Esophagus squamous epithelium (tissue), 5 donors: ENCODE results near the gene EDAR. TPM values are rescaled to one million over a fixed set of nuclear protein-coding genes. Genes with fewer than 3 reads are reported as not detected.

Experiments
- DNase-seq: peaks from one replicate; lab custom pipeline; 2025; lab: John Stamatoyannopoulos, UW
- H3K27ac ChIP-seq, 4 donors: fragments of 200-600 bp; sonication (generic); one replicate each; pipeline ENCODE4 v1.5.1; 2016 to 2019; ENCODE audit warnings: mild to moderate bottlenecking in 1 of 4
- H3K27me3 ChIP-seq, 4 donors: fragments of 200-600 bp; sonication (generic); 1 replicate in 3 of 4; 2 replicates in 1 of 4; pipeline versions ENCODE4 v1.5.1 to v1.6.0; 2017 to 2021; ENCODE audit warnings: antibody characterized with exemption in 1 of 4
- H3K36me3 ChIP-seq, 3 donors: fragments of 200-600 bp; sonication (generic); one replicate each; pipeline ENCODE4 v1.5.1; 2016 to 2019
- H3K4me1 ChIP-seq, 3 donors: fragments of 200-600 bp; sonication (generic); one replicate each; pipeline ENCODE4 v1.5.1; 2017 to 2019
- H3K4me3 ChIP-seq, 4 donors: fragments of 200-600 bp; sonication (generic); 1 replicate in 3 of 4; 2 replicates in 1 of 4; pipeline ENCODE4 v1.5.1; 2016 to 2019; ENCODE audit warnings: mild to moderate bottlenecking in 2 of 4, moderate library complexity in 1 of 4
- H3K9me3 ChIP-seq, 3 donors: fragments of 200-600 bp; sonication (generic); one replicate each; pipeline ENCODE4 v1.5.1; 2016 to 2019
- POLR2A ChIP-seq, 4 donors: fragments of 450-650 bp; IDR thresholded peaks; one replicate each; pipeline ENCODE4 v1.6.1; 2017; ENCODE audit warnings: antibody characterized with exemption in 4 of 4, mild to moderate bottlenecking in 4 of 4, moderate library complexity in 3 of 4
- WGBS, 2 donors: methylation state at CpG; one replicate each; pipeline ENCODE4 v1.1.5; 2018; 5-methylcytosine and 5-hydroxymethylcytosine counted together
- intact Hi-C: fragments of 100-400 bp; cut with DNase I; formaldehyde crosslinking; loops from one replicate; pipeline ENCODE4 v1.15.0; 2022
- total RNA-seq, 4 donors: library from RNA; depleted of rRNA; stranded (reverse); fragments of >200 nt; gene quantifications; one replicate each; pipeline ENCODE4 v1.1.0, GENCODE V29; 2016
- TF ChIP-seq, protein P1 (sequence below), 6 experiments: fragments of 450-650 bp in 4 of 6; fragments of 200-600 bp in 2 of 6; sonication (generic) in 2 of 6; IDR thresholded peaks; one replicate each; pipeline ENCODE4 v1.5.1; 2016 to 2019; ENCODE audit warnings: antibody characterized with exemption in 6 of 6, mild to moderate bottlenecking in 4 of 6, moderate library complexity in 4 of 6
- donor health status: DM: yes; HTN: yes; CAD: no.

The EDAR gene
- total RNA-seq, 4 donors from 2014 or later: 3.9 to 5.3 (median 4.4) TPM

DNA sequence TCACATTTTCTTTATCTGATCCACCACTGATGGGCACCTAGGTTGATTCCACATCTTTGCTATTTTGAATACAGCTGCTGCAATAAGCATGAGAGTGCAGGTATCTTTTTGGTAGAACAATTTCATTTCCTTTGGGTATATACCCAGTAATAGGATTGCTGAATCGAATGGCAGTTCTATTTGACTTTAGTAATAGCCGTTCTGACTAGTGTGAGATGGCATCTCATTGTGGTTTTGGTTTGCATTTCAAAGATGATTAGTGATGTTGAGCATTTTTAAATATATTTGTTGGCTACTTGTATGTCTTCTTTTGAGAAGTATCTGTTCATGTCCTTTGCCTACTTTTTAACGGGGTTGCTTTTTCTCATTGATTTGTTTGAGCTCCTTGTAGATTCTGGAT, 130.1 kb downstream of the EDAR start:
- TF ChIP-seq, protein P1, sequence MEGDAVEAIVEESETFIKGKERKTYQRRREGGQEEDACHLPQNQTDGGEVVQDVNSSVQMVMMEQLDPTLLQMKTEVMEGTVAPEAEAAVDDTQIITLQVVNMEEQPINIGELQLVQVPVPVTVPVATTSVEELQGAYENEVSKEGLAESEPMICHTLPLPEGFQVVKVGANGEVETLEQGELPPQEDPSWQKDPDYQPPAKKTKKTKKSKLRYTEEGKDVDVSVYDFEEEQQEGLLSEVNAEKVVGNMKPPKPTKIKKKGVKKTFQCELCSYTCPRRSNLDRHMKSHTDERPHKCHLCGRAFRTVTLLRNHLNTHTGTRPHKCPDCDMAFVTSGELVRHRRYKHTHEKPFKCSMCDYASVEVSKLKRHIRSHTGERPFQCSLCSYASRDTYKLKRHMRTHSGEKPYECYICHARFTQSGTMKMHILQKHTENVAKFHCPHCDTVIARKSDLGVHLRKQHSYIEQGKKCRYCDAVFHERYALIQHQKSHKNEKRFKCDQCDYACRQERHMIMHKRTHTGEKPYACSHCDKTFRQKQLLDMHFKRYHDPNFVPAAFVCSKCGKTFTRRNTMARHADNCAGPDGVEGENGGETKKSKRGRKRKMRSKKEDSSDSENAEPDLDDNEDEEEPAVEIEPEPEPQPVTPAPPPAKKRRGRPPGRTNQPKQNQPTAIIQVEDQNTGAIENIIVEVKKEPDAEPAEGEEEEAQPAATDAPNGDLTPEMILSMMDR (IDR thresholded peaks at IDR 0.05): no peak
- TF ChIP-seq POLR2A (IDR thresholded peaks at IDR 0.05): no peak
- Histone ChIP-seq H3K9me3 (no peaks in the 10 kb centered on the region), H3K27me3 (no peaks in the 10 kb centered on the region), H3K36me3 (no peaks in the 10 kb centered on the region), H3K4me1 (no peaks in the 10 kb centered on the region), H3K4me3 (no peak overlapping the region), H3K27ac (no peak overlapping the region)
- intact Hi-C loops: loop anchor here (10.0 kb wide), 1 partner anchor 126 kb away; the partner anchor contains the start of gene EDAR
- DNase-seq: no peak
- WGBS, 2 donors: 62 to 88% methylated on average over 3 of the region's 3 CpGs

DNA sequence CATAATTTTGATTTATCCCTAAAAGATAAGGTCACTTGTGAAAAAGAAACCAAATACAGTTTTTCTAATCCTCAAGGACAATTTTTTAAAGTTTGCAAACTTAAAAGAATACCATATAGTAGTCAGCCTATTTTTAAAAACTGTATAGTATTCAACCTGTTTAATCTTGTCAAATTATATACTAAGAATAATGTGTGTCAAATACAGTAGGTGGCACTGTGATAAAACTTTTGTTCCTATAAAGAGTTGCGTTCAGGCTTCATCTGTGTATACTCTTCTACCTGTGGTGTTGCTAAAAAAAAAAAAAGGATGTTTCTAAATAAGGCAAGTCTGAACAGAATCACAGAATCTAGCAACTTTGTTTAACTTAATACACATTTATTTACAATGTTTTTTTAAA, 133.8 kb downstream of the EDAR start:
- Histone ChIP-seq H3K27me3 (no peaks in the 10 kb centered on the region), H3K27ac (no peak overlapping the region), H3K36me3 (peaks cover 0 to 14% (median 0%) of the 10 kb centered on the region in 3 donors), H3K4me3 (no peak overlapping the region), H3K4me1 (no peaks in the 10 kb centered on the region), H3K9me3 (no peaks in the 10 kb centered on the region)
- 23 to 29% methylated on average over 1 of the region's 1 CpG for WGBS, 2 donors
- TF ChIP-seq, protein P1 (IDR thresholded peaks at IDR 0.05): peak in 5 of 6 experiments; percentile 19 to 63 (median 35)
- TF ChIP-seq POLR2A (IDR thresholded peaks at IDR 0.05): no peak
- intact Hi-C loops: loop anchor here (10.0 kb wide), 1 partner anchor 130 kb away; the partner anchor contains the start of gene EDAR
- DNase-seq: no peak

- 43 to 53% methylated on average over 1 of the region's 1 CpG for WGBS, 2 donors
- no peak overlapping the region for H3K4me3 ChIP-seq
- H3K4me1 ChIP-seq: no peaks in the 10 kb centered on the region
- DNase-seq: no peak
- no peak overlapping the region for H3K27ac ChIP-seq
- no peaks in the 10 kb centered on the region for H3K9me3 ChIP-seq
- peaks cover 0 to 15% (median 0%) of the 10 kb centered on the region in 3 donors for H3K36me3 ChIP-seq
- no peaks in the 10 kb centered on the region for H3K27me3 ChIP-seq
- intact Hi-C loops: loop anchor here (10.0 kb wide), 1 partner anchor 130 kb away; the partner anchor contains the start of gene EDAR
- TF ChIP-seq, protein P1 (IDR thresholded peaks at IDR 0.05): no peak
- no peak for TF ChIP-seq POLR2A (IDR thresholded peaks at IDR 0.05)
These were observed 134.5 kb downstream of the EDAR start for GRCh38 chr2:108854484-108854883.

GRCh38 chr2:108853421-108853820, 135.6 kb downstream of the EDAR start:
- no peak for DNase-seq
- TF ChIP-seq, protein P1 (IDR thresholded peaks at IDR 0.05): no peak
- no peak for TF ChIP-seq POLR2A (IDR thresholded peaks at IDR 0.05)
- H3K27me3 ChIP-seq: no peaks in the 10 kb centered on the region
- WGBS, 2 donors: 88 to 89% methylated on average over 2 of the region's 2 CpGs
- H3K4me3 ChIP-seq: no peak overlapping the region
- H3K9me3 ChIP-seq: no peaks in the 10 kb centered on the region
- H3K4me1 ChIP-seq: no peaks in the 10 kb centered on the region
- H3K36me3 ChIP-seq: peaks cover 0 to 15% (median 0%) of the 10 kb centered on the region in 3 donors
- intact Hi-C loops: loop anchor here (10.0 kb wide), 1 partner anchor 131 kb away; the partner anchor contains the start of gene EDAR
- H3K27ac ChIP-seq: no peak overlapping the region

GRCh38 chr2:108852375-108852774, 136.6 kb downstream of the EDAR start:
- no peak overlapping the region for H3K27ac ChIP-seq
- no peak for DNase-seq
- TF ChIP-seq, protein P1 (IDR thresholded peaks at IDR 0.05): no peak
- no peak for TF ChIP-seq POLR2A (IDR thresholded peaks at IDR 0.05)
- 94 to 99% methylated on average over 3 of the region's 3 CpGs for WGBS, 2 donors
- H3K4me3 ChIP-seq: no peak overlapping the region
- no peaks in the 10 kb centered on the region for H3K27me3 ChIP-seq
- H3K4me1 ChIP-seq: no peaks in the 10 kb centered on the region
- peaks cover 0 to 15% (median 0%) of the 10 kb centered on the region in 3 donors for H3K36me3 ChIP-seq
- intact Hi-C loops: loop anchor here (10.0 kb wide), 1 partner anchor 132 kb away; the partner anchor contains the start of gene EDAR
- H3K9me3 ChIP-seq: no peaks in the 10 kb centered on the region
